Hematopoietic multipotent progenitor cell (in vitro differentiated cells): Measurements from ENCODE around the gene FAM53A. TPM values are rescaled to one million over a fixed set of nuclear protein-coding genes. Genes with fewer than 3 reads are reported as not detected.
A peak's percentile ranks its signal among the peaks of the same experiment; 100 is the strongest.

ENCODE experiments used
- DNase-seq, 3 donors: peaks; one replicate each; pipeline ENCODE4 v3.0.0-alpha.2; 2011 to 2015; ENCODE audit warnings: low read depth in 2 of 3, low spot score in 2 of 3
- total RNA-seq: library from RNA; depleted of rRNA; stranded (reverse); fragments of >200 nt; gene quantifications from one replicate; pipeline ENCODE4 v1.2.3, GENCODE V29; 2012

Gene FAM53A
- total RNA-seq: 9.4 TPM

- peak; percentile 80 to 90 (median 89) for DNase-seq
Observed at GRCh38 chr4:1683736-1684505, at the start of gene FAM53A. FAM53A (minus strand) TSS chr4:1684313; CDS start chr4:1668741, 15,572 bp downstream.

DNA sequence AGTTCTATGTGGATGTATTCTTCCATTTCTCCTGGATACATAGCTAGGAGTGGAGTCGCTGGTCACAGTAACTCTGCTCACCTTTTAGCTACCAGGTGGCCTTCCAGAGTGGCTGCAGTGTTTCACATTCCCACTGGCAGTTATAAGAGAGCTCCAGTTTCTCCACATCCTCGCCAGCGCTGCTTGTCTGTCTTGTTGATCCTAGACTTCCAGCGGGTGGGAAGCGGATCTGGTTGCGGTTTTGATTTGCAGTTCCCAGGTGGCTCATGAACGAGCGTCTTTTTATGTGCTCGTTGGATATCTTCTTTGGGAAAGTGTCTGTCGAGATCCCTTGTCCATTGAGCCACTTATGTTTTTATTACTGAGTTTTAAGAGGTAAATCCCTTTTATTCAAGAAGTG lies 48.8 kb upstream of the FAM53A start:
- DNase-seq: no peak

DNA sequence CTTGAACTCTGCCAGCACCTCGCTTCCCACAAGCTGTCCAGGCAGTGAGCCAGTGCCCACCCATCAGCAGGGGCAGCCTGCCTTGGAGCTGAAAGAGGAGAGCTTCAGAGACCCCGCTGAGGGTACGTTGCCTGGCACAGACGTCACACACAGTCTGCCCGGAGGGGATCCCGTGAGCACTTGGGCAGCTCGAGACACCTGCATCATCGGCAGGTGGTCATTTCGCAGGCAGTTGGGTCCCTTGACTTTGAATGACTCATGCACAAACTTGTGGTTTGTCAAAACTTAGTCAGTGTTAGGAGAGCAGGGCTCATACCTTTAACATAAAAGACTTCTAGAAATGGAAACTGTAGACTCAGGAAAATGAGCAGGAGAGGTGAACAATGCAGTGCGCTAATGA lies 47.1 kb upstream of the FAM53A start:
- DNase-seq: no peak

- DNase-seq: no peak
Observed at GRCh38 chr4:1730532-1731135, 46.5 kb upstream of the FAM53A start.

GRCh38 chr4:1728061-1728980 lies 44.2 kb upstream of the FAM53A start:
- no peak for DNase-seq

GRCh38 chr4:1727117-1728031 lies 43.3 kb upstream of the FAM53A start:
- peak in 2 of 3 donors; percentile 40 to 69 for DNase-seq

- DNase-seq: peak; percentile 85 to 93 (median 86)
Observed at GRCh38 chr4:1726146-1726934, 42.2 kb upstream of the FAM53A start.

DNA sequence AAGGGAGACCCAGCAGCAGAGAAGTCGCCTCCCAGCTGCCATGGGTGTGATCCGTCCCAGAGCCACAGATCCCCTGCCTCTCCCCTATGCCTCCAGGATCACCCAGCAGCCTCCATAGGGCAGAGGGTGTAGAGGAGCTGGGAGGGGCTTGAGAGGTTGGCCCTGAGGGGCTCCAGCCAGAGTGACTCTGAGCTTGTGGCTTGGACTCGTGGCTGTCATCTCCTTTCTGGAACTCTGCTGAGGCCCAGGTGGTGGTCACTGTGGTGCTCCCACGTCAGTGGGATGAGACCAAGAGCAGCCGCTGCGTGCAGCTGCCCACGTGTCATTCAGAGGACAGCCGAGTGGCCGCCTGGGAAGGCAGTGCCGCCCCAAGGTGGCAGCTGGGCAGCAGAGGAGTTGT lies 41.4 kb upstream of the FAM53A start:
- no peak for DNase-seq

DNA sequence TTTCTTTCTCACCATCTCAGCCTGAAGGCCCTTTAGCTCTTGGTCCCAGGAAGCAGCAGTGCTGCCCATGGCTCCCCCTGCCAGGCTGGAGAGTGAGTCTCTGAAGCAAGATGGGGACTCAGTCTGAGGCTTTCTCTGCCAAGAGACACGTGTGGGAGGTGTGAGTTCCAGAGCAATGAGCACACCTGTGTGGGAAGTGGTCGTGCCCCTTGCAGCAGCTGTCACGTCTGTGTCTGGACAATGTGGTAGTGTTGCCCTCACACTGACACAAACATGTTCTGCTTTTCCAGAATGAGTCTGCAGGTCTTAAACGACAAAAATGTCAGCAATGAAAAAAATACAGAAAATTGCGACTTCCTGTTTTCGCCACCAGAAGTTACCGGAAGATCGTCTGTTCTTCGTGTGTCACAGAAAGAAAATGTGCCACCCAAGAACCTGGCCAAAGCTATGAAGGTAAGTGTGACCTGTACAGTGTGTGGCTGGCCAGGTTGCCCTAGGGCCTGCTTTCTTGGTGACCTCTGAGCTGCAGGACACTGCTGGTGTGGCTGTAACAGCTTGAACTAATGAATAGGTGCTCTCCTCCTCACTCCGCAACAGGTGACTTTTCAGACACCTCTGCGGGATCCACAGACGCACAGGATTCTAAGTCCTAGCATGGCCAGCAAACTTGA lies 39.2 kb upstream of the FAM53A start:
- DNase-seq: peak in 2 of 3 donors; percentile 83 to 94

DNA sequence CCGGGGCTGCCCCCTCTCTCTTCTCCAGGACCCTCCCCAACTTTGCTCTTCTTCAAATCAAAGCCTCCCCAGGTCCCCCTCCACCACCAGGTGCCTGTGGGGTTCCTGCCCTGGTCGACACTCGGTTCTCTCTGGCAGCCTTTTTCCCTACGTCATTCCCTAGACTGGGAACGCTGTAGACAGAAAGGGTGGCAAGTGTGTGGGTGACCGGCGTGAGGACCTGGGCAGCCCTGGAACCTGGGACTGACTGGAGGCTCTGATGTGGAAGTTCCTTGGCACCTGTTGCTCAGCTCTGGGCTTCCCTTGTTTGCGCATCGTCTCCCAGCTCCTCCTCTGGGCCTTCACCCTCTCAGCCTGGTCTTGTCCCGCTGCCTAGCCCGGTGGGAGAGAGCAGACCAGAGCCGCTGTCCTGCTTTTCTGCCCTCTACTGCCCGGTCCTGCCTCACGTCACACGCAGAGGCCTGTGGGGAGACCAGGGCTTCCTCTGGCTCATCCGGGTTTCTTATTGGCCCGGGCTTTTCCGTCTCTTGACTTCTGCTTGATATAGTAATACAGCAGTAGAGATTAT lies 38.5 kb upstream of the FAM53A start:
- DNase-seq: no peak

DNA sequence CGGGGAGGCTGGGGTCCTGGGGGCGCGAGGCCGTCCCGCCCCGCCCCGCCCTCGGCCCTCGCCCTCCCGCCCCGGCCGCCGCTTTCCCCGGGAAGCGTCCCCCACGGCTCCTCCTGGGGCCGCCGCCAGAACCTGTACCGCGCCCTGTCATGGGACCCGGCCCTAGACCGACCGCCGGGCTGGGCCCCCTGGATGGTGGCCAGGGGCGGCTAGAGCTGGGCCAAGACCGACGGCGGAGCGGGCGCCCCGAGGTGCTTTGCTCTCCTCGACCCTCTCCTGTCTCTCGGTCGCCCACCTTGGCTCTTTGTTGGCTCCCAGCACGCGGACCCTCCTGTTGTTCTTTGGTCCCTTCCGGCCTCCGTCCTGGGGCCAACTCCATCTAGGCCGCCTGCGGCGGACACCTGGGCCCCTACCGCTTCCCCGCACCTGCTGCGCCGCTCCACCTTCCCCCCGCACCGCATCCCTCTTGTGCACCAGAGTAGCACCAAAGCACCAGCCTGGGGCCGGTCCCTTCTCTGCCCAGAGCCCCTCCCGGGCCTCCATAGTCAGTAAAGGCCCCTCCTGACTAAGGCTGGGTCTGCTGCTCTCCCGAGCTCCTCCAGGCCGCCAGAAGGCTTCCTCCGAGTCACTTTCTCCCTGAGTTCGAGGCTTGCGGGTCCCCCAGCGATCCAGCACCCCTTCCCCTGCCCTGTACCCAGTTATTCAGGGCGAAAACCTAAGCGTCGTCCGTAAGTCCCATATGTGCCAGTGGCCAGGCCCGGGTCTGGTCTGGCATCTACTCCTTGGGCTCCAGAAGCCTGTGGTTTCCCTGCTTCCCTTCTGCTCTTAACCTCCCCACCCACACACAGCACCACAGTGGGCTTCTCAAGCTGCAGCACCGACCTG lies 37.8 kb upstream of the FAM53A start:
- peak in 1 of 3 donors; percentile 26 for DNase-seq

DNA sequence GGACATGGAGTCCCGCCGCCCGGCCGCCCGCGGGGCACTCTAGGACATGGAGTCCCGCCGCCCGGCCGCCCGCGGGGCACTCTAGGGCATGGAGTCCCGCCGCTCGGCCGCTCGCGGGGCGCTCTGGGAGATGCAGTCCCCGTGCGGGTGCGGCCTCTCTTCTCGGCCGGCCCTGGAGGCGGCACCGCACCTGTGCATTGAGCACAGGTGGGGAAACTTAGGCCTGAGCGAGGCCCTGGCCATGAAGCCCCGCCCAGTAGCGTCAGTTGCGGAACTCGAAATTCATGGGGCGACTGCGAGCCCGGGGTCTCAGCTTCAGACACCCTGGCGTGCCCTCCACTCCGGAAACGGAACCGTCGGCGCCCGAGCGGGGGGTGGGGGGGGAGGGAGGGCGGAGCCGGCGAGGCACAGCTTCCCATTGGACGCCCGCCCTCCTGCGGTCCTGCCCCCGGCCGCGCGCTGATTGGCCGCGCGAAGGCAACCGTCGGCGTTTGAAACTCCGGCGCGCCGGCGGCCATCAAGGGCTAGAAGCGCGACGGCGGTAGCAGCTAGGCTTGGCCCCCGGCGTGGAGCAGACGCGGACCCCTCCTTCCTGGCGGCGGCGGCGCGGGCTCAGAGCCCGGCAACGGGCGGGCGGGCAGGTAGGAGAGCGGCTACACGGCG lies 37.0 kb upstream of the FAM53A start, which contains the start of the genes TACC3 and TMEM129:
Gene TACC3 (plus strand): TSS at position 519 of the 663 bp plus-strand sequence. CDS start 1,901 bp downstream, outside the sequence.
Gene TMEM129 (minus strand): TSS at position 321 of the 663 bp plus-strand sequence. CDS start 486 bp downstream, outside the sequence.
- DNase-seq: peak; percentile 93 to 96 (median 95)

GRCh38 chr4:1720163-1720983 lies 36.3 kb upstream of the FAM53A start:
- DNase-seq: peak in 1 of 3 donors; percentile 25

DNA sequence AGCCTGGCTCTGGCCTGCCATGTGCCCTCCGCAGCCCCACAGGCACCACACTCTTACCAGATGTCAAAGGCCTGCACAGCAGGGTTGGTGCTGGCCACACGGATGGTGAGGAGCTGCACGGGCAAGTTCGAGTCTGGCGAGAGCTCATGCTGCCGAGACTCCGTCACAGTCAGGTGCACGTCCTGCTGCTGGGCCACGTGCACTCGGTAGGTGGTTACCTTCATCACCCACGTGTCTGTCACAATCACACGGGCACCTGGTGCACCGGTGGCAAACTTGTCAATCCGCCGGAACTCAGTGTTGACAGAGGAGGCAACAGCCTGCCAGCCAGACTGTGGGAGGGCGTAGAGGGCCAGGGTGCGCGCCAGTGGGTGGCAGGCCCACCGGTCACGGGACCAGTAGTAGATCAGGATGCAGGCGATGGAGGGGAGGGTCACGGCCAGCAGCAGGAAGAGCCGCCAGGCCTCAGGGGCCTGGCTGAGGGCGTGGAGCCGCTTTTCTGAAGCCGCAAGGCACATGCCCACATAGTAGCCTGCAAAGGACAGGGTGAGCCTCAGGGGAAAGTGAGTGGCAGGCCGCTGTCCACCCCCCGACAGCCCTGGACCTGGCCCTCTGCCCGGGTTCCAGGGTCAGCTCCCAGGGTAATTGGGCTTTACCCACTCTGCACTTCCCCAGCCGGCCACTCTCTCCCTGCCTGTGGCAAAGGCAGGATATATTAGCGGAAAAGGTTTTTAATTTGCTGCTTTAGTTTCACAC lies 34.2 kb upstream of the FAM53A start:
- no peak for DNase-seq
